ENCODE measurements around the gene AGTRAP.

Gene AGTRAP

GRCh38 chr1:11800391-11800755, 64.4 kb downstream of the AGTRAP start:
- no peak for DNase-seq (ENCODE audit: low read depth in 3 of 3)

Measured in stimulated activated CD4-positive, alpha-beta T cell treated with anti-CD3 and anti-CD28 coated beads, TNF-alpha, amount 100 ng/mL, for 24 hours (primary cell).